ENCODE results near the gene ABHD15.

DNA sequence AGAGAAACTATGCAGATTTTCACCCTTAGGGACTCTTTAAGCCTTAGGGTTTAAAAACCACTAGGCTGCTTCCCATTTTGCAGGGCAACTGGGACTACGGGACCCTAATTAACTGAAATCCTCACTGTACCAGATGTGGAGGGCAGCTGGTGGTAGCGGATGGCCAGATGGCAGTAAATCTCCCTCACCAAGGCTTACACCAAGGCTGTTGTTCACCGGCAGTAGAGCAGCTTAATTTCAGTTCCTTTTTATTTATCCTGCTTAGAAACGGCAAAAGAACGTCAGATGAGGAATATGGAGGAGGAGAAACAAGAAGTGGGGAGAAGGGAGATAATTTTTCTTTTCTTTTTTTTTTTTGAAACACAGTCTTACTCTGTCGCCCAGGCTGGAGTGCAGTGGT, 6.5 kb downstream of the ABHD15 start:
- TF ChIP-seq POLR2A (IDR thresholded peaks at IDR 0.05; ENCODE audit: extremely low read depth, insufficient read length): no peak
- TF ChIP-seq, protein P1, sequence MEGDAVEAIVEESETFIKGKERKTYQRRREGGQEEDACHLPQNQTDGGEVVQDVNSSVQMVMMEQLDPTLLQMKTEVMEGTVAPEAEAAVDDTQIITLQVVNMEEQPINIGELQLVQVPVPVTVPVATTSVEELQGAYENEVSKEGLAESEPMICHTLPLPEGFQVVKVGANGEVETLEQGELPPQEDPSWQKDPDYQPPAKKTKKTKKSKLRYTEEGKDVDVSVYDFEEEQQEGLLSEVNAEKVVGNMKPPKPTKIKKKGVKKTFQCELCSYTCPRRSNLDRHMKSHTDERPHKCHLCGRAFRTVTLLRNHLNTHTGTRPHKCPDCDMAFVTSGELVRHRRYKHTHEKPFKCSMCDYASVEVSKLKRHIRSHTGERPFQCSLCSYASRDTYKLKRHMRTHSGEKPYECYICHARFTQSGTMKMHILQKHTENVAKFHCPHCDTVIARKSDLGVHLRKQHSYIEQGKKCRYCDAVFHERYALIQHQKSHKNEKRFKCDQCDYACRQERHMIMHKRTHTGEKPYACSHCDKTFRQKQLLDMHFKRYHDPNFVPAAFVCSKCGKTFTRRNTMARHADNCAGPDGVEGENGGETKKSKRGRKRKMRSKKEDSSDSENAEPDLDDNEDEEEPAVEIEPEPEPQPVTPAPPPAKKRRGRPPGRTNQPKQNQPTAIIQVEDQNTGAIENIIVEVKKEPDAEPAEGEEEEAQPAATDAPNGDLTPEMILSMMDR (IDR thresholded peaks at IDR 0.05; ENCODE audit: low read depth, low read length): no peak
- no peak for TF ChIP-seq MYC (IDR thresholded peaks at IDR 0.05; ENCODE audit: low read depth, low read length)
- TF ChIP-seq, protein P2, sequence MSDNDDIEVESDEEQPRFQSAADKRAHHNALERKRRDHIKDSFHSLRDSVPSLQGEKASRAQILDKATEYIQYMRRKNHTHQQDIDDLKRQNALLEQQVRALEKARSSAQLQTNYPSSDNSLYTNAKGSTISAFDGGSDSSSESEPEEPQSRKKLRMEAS (IDR thresholded peaks at IDR 0.05; ENCODE audit: low read depth, low read length): no peak
